GM18520 (cell line): ENCODE data around the gene DLK2.
"Not testable (repeated sequence)": the region's sequence is repeated elsewhere in the genome, so short reads cannot be mapped to it uniquely, and the experiment has no call there.

Experiments used
- ATAC-seq: cut with Tn5 transposase; IDR thresholded peaks from one replicate; pipeline ENCODE4 v1.9.1; 2021; ENCODE audit not compliant: unreplicated experiment

Gene DLK2

DNA sequence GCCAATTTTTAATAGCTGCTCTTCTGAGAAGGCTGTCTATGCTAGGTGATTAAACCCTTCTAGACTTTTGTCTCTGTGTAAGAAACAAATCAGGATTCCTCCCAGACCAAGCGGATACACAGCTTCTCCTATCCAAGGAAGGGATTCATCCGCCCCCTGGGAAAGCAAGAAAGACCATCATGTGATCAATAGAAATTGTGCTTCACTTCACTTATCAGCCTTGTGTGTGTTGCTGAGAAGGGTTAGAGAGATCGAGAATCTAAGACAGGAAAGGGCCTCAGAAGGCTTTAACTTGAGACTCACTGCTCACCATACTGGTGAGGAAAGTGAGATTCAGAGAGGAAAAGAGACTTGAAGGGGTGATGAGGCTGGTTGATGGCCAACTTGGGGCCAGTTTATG, 26.5 kb downstream of the DLK2 start:
- ATAC-seq = no peak

DNA sequence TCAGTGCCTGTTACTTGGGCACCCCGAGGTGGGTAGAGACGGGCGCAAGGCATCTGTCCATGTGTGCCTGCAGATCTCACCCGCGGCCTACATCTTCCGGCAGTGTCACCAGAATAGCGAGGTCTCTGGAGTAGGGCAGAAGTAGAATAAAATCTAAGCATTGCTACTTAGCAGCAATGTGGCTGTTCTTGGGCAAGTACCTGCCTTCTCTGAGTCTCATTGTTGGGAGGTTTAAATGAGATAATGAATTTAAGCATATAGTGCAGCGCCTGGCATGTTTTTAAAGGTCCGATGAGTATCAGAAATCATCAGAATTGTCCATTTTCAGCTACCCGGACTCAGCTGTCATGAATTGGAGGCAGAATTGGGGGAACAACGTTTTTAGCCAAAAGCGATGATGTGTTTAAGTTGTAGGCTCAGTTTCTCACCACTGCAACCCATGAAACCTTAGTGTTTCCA, 27.2 kb downstream of the DLK2 start:
- no peak for ATAC-seq

DNA sequence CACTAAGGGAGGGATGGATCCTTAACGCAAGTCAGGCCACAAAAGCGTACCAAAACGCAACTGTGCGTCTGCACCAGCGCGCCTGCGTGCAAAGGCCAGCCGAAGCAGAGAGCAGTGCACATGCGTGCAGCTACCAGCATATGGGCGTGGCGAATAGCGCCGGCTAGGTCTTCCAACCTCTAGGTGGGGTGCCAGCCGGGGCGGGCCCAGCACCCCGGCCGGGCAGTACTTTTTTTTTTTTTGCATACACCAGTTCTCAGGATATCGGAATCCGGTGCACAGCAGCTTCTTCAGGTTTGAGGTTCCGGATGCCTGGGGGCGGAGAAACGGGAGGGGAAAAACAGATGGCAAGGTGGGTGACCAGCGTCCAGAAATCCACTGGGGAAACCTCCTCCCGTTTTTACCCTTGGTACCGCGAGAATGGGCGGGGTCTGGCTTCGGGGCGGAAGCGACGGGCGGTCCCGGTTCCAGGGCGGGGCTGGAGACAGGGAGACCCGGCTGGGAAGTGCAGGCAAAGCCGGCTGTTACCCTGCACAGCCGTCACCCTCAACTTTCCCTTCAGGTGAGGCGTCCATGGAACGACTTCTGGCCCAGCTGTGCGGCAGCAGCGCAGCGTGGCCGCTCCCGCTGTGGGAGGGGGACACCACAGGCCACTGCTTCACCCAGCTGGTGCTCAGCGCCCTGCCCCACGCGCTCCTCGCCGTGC, 27.8 kb downstream of the DLK2 start, which contains the start of gene ABCC10:
Gene ABCC10 (plus strand): TSS at position 136 of the 706 bp plus-strand sequence. CDS start 438 bp downstream, at position 574.
- peak; percentile 87 for ATAC-seq

DNA sequence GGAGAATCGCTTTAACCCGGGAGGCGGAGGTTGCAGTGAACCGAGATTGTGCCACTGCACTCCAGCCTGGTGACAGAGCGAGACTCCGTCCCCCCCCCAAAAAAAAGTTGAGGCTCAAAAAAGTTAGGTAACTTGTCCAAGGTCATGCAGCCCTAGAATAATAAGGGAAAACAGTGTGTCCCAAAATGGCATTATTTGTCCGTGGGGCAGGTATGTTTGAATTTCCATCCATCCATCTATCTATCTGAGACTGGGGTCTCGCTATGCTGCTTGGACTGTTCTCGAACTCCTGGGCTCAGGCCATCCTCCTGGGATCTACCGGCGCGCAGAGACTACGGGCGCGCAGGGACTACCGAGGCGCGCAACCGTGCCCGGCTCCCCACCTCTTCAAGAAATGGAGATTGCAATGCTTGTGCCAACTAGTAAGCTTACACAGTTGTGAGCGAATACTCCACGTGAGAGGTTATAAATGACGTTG, 28.4 kb downstream of the DLK2 start:
- ATAC-seq = no peak

DNA sequence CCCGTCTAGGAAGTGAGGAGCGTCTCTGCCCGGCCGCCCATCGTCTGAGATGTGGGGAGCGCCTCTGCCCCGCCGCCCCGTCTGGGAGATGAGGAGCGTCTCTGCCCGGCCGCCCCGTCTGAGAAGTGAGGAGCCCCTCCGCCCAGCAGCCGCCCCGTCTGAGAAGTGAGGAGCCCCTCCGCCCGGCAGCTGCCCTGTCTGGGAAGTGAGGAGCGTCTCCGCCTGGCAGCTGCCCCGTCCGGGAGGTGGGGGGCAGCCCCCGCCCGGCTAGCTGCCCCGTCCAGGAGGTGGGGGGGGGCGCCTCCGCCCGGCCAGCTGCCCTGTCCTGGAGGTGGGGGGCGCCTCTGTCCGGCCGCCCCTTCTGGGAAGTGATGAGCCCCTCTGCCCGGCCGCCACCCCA, 30.3 kb downstream of the DLK2 start:
- ATAC-seq = not testable (repeated sequence)

DNA sequence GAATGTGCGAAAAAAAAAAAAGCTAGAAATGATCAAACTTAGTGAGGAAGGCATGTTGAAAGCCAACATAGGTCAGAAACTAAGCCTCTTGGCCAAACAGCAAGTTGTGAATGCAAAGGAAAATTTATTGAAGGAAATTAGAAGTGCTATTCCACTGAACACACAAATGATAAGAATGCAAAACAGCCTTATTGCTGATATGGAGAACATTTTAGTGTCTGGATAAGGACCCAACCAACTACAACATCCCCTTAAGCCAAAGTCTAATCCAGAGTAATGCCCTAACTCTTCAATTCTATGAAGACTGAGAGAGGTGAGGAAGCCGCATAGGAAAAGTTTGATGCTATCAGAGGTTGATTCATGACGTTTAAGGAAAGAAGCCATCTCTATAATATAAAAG, 33.5 kb downstream of the DLK2 start:
- no peak for ATAC-seq

DNA sequence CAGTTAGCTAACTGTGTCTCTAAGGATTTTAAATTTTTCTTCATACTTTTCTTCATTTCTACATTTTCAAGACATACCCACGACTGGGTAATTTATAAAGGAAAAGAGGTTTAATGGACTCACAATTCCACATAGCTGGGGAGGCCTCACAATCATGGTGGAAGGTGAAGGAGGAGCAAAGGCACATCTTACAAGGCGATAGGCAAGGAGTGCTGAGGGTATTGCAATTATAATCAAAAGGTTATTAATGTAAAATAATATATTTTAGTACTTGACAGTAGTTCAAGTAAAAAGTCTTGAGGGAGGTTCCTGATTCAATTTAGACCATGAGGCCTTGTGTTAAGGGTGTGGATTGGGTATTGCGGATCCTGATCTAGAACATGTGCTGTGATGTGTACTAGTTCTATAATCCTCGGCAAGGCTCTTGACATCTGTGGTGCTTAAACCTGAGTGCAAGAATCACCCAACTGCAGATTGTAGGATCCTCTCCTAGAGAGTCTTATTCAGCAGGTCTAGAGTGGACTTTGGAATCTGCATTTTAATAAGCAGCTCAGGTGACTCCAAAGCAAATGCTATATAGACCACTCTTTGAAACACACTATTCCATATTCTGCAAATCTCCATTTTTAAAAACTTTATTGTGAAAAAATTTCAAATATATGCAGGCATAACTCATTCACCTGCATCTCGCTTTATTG, 35.2 kb downstream of the DLK2 start:
- no peak for ATAC-seq

DNA sequence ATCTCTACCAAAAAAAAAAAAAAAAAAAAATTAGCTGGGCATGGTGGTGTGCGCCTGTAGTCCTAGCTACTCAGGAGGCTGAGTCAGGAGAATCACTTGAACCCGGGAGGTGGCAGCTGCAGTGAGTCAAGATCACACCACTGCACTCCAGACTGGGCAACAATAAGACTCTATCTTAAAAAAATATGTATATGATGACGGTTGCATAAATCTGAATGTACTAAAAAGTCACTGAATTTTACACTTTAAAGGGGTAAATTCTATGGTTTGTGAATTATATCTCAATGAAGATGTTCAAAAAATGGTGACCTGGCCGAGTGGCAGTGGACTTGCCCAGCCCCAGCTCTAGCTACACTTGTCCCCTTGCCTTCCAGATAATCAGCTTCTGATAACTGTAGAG, 38.4 kb downstream of the DLK2 start:
- no peak for ATAC-seq

DNA sequence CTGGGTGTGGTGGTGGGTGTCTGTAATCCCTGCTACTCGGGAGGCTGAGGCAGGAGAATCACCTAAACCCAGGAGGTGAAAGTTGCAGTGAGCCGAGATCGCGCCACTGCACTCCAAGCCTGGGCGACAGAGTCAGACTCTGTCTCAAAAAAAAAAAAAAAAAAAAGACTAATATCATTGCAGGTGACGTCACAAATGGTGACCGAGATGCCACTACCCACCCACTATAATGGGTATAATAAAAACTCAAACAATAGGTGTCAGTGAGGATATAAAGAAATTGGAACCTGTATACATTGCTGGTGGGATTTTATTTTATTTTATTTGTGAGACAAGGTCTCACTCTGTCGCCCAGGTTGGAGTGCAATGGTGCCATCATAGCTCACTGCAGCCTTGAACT, 40.1 kb downstream of the DLK2 start:
- ATAC-seq = not testable (repeated sequence)

DNA sequence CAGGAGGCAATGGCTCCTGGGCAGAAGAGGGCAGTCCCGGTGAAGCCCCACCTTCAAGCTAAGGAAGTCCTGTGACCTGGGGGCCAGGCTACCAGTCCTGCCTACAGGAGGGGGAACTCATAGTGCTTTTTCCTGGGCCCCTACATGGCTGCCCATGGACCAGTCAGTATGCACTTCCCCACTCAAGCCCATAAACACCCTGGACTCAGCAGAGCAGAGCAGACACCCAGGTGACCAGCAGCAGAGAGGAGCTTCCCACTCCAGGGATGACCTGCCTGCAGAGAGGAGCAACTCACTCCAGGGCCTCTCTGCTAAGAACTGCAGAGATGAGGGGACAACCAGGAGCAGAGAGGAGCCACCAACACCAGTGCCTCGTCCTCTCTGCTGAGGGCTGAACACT, 42.3 kb downstream of the DLK2 start:
- no peak for ATAC-seq

DNA sequence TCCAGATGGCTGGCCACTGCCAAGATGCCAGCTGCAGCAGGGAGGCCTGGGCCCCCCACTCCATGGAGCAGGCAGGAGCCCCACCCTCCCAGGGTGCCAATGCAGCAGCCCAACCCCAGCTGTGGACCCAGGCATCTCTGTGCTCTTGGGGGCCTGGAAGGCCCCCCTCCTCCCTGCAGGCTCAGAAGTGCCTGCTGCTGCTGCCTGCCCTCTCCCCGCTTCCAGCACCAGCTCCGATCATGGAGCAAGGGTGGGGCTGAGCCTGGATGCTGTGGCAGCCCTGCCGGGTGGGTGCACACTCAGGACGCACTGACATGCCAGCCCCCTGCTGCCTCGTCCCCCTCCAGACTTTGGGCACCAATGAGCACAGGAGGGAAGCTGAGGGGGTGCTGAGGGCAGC, 42.8 kb downstream of the DLK2 start:
- no peak for ATAC-seq

DNA sequence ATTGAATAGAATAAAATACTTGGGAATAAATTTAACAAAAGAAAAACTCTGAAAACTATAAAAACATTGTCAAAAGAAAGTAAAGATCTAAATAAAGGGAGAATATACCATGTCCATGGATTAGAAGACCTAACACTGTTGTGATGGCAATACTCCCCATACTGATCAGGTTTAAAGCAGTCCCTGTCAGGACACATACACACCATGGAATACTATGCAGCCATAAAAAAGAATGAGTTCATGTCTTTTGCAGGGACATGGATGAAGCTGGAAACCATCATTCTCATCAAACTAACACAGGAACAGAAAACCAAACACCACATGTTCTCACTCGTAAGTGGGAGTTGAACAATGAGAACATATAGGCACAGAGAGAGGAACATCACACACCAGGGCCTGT, 44.6 kb downstream of the DLK2 start:
- ATAC-seq = not testable (repeated sequence)

DNA sequence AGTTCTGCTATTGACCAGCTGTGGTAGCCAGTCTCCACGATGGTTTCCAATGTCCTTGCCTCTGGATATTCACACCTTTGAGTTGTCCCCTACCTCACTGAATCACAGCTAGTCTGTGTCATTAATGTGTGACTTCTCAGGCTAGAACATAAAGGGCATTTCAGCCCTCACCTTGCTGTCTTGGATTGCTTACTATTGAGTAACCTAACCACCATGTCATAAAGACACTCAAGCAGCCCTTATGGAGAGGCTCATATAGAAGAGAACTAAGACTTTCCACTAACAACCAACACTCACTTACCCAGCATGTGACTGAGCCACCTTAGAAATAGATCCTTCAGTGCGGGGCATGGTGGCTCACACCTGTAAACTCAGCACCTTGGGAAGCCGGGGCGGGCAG, 47.1 kb downstream of the DLK2 start:
- ATAC-seq = no peak

DNA sequence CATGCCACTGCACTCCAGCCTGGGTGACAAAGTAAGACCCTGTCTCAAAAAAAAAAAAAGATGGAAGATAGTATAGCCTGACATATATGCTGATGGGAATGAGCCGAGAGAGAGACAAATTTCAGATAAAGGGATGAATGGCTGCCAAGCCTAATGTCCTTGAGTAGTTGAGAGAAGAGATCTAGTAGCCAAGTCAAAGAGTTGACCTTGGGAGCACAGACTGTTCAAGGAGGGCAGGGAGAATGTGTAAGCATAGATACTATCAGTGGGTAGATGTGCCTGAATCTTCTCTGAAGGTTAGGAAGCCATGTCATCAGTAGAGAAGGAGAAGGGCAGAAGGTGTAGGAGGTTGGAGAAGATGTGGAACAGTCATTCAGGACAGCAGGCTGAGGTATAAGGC, 48.1 kb downstream of the DLK2 start:
- no peak for ATAC-seq

DNA sequence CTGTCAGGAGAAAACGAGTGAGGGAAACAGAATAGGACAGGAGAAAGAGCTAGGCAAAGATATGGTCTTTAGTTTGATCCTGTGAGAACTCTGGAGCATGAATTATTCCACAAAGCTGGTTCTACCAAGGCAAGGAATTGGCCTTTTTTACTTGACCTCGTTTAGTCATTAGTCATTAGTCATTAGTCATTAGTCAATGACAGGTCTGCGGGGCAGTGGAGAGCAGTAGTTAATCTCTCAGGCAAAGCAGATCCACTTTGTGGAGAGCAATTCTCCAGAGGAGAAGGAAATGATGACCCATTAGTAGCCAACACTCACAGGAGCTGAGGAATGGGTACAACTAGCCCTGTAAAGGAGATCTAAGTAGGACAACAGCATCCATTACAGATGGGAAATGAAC, 50.0 kb downstream of the DLK2 start:
- no peak for ATAC-seq

DNA sequence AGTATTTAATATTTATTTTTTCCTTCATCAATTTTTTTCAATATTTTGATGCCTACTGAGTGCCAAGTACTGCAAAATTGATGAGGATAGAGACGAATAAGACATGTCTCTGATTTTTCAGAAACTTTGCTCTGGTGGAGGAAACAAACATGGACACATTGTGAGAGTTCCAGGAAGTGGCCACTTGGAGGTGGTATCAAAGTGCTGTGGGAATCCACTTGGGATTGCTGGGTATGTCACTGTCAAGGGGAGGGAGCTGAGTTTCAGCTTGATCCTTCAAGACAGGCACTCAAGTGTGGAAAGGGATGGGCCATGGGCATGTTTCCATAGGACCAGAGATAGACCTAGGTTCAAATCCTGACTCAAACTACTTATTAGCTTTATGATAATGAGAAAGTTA, 52.5 kb downstream of the DLK2 start:
- ATAC-seq = no peak

DNA sequence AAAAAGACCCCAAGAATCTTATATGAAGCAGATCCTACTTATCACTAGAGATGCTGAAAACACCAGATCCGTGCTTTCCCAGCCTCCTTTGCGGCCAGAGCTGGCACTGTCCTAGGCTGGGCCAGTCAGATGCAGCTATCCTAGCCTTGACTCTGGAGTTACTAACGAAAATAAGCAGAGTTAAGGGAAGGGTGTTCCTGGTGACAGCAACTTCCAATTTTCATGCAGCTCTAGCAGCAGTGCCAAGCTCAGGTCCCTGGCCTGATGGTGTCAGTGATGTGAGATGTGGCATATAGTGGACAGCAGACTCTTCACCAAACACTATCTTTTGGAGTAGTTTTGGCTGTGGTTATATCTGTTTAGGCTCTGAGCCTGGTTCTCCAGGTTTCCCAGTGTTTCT, 53.6 kb downstream of the DLK2 start:
- ATAC-seq = no peak
